Liver (tissue), 3 donors: ENCODE data around the gene SMTNL2.

Source experiments
- CTCF ChIP-seq: fragments of 150-350 bp; IDR thresholded peaks from 2 replicates; pipeline ENCODE4 v1.5.1; 2017; ENCODE audit warnings: improper control_type of control experiment, low read depth, low read length; ENCODE audit not compliant: missing input control
- RAD21 ChIP-seq, 2 donors: IDR thresholded peaks; 2 replicates each; pipeline ENCODE4 v1.6.1; 2016; ENCODE audit warnings: antibody characterized with exemption in 2 of 2, mild to moderate bottlenecking in 2 of 2
- donor health status: healthy.
- donor health status: healthy.

GRCh38 chr17:4592240-4593005 is 8.1 kb downstream of the SMTNL2 start:
- TF ChIP-seq RAD21 (IDR thresholded peaks at IDR 0.05), result no peak
- no peak for TF ChIP-seq CTCF
